Astrocyte (in vitro differentiated cells and primary cell): ENCODE data around the gene IQCM. TPM values are rescaled to one million over a fixed set of nuclear protein-coding genes. Genes with fewer than 3 reads are reported as not detected.

ENCODE experiments used
- DNase-seq: peaks from one replicate; pipeline ENCODE4 v3.0.0-alpha.2; 2010; ENCODE audit warnings: low read depth
- FAIRE-seq: peaks from 2 replicates; lab custom pipeline; 2011; peaks lifted over from hg19 to GRCh38; lab: Jason Lieb, UNC
- H2AFZ ChIP-seq: 2 replicates; pipeline ENCODE4 v1.6.0; 2012; ENCODE audit warnings: low read depth, low read length, inconsistent platforms
- H3K27ac ChIP-seq: 2 replicates; pipeline ENCODE4 v1.5.1; 2011; ENCODE audit warnings: low read depth, low read length, inconsistent platforms
- H3K27me3 ChIP-seq: 2 replicates; pipeline ENCODE4 v1.6.0; 2011; ENCODE audit warnings: low read length, inconsistent platforms; ENCODE audit not compliant: insufficient read depth
- H3K36me3 ChIP-seq: 2 replicates; pipeline ENCODE4 v1.5.1; 2011; ENCODE audit warnings: low read length, inconsistent platforms; ENCODE audit not compliant: insufficient read depth
- H3K4me1 ChIP-seq: 2 replicates; pipeline ENCODE4 v1.5.1; 2011; ENCODE audit warnings: low read length, inconsistent platforms; ENCODE audit not compliant: insufficient read depth
- H3K4me2 ChIP-seq: 2 replicates; pipeline ENCODE4 v1.6.0; 2012; ENCODE audit warnings: low read length, inconsistent platforms
- H3K4me3 ChIP-seq: 2 replicates; pipeline ENCODE4 v1.5.1; 2011; ENCODE audit warnings: low read depth, mild to moderate bottlenecking, low read length, inconsistent platforms; ENCODE audit not compliant: insufficient read depth
- H3K79me2 ChIP-seq: 2 replicates; pipeline ENCODE4 v1.6.0; 2012; ENCODE audit warnings: mild to moderate bottlenecking, low read length, inconsistent platforms; ENCODE audit not compliant: insufficient read depth
- H3K9ac ChIP-seq: 2 replicates; pipeline ENCODE4 v1.6.0; 2012; ENCODE audit warnings: mild to moderate bottlenecking, low read length, inconsistent platforms
- H3K9me3 ChIP-seq: 2 replicates; pipeline ENCODE4 v1.5.1; 2012; ENCODE audit warnings: low read depth, mild to moderate bottlenecking, low read length, inconsistent platforms; ENCODE audit not compliant: insufficient read depth
- H4K20me1 ChIP-seq: 2 replicates; pipeline ENCODE4 v1.6.0; 2012; ENCODE audit warnings: low read length, inconsistent platforms; ENCODE audit not compliant: insufficient read depth
- H3K27ac Mint-ChIP-seq: one replicate; pipeline ENCODE4 v1.8.0; 2021; ENCODE audit warnings: mild to moderate bottlenecking, mixed read lengths; ENCODE audit not compliant: unreplicated experiment
- H3K27me3 Mint-ChIP-seq: one replicate; pipeline ENCODE4 v1.8.0; 2021; ENCODE audit warnings: low read depth, mixed read lengths; ENCODE audit not compliant: unreplicated experiment
- H3K36me3 Mint-ChIP-seq: one replicate; pipeline ENCODE4 v1.8.0; 2021; ENCODE audit warnings: low read depth, mixed read lengths; ENCODE audit not compliant: unreplicated experiment
- H3K4me1 Mint-ChIP-seq: one replicate; pipeline ENCODE4 v1.8.0; 2021; ENCODE audit warnings: low read depth, mixed read lengths; ENCODE audit not compliant: unreplicated experiment
- H3K4me3 Mint-ChIP-seq: one replicate; pipeline ENCODE4 v1.8.0; 2021; ENCODE audit warnings: mild to moderate bottlenecking, moderate library complexity, mixed read lengths; ENCODE audit not compliant: unreplicated experiment
- H3K9me3 Mint-ChIP-seq: one replicate; pipeline ENCODE4 v1.8.0; 2021; ENCODE audit warnings: mild to moderate bottlenecking, mixed read lengths; ENCODE audit not compliant: unreplicated experiment
- EZH2 ChIP-seq: IDR thresholded peaks from 2 replicates; pipeline ENCODE4 v1.6.1; 2012; ENCODE audit warnings: mild to moderate bottlenecking, low read length, inconsistent platforms; ENCODE audit not compliant: insufficient read depth
- total RNA-seq: library from RNA; stranded (reverse); gene quantifications from 2 replicates; pipeline ENCODE4 v1.2.1, GENCODE V29; 2021
- TF ChIP-seq, protein P1 (sequence below): IDR thresholded peaks from 2 replicates; pipeline ENCODE4 v1.5.1; 2011; ENCODE audit warnings: low read depth, mild to moderate bottlenecking, inconsistent platforms, low read length, moderate library complexity; ENCODE audit not compliant: insufficient read depth

Gene IQCM
- total RNA-seq, 1 donor from 2014 or later, result 0.11 TPM

- H3K36me3 Mint-ChIP-seq, result no peaks in the 10 kb centered on the region
- Histone ChIP-seq H3K27ac (no peak overlapping the region), H3K4me1 (no peaks in the 10 kb centered on the region), H3K79me2 (no peaks in the 10 kb centered on the region), H3K9ac (no peak overlapping the region), H3K36me3 (no peaks in the 10 kb centered on the region), H3K4me3 (no peak overlapping the region), H2AFZ (no peak overlapping the region), H3K9me3 (no peaks in the 10 kb centered on the region), H3K4me2 (no peak overlapping the region), H3K27me3 (no peaks in the 10 kb centered on the region), H4K20me1 (no peaks in the 10 kb centered on the region)
- no peak overlapping the region for H3K27ac Mint-ChIP-seq
- H3K4me1 Mint-ChIP-seq, result no peaks in the 10 kb centered on the region
- no peak for TF ChIP-seq EZH2
- TF ChIP-seq, protein P1, sequence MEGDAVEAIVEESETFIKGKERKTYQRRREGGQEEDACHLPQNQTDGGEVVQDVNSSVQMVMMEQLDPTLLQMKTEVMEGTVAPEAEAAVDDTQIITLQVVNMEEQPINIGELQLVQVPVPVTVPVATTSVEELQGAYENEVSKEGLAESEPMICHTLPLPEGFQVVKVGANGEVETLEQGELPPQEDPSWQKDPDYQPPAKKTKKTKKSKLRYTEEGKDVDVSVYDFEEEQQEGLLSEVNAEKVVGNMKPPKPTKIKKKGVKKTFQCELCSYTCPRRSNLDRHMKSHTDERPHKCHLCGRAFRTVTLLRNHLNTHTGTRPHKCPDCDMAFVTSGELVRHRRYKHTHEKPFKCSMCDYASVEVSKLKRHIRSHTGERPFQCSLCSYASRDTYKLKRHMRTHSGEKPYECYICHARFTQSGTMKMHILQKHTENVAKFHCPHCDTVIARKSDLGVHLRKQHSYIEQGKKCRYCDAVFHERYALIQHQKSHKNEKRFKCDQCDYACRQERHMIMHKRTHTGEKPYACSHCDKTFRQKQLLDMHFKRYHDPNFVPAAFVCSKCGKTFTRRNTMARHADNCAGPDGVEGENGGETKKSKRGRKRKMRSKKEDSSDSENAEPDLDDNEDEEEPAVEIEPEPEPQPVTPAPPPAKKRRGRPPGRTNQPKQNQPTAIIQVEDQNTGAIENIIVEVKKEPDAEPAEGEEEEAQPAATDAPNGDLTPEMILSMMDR, result no peak
- FAIRE-seq, result no peak
- no peaks in the 10 kb centered on the region for H3K27me3 Mint-ChIP-seq
- peaks cover 1% of the 10 kb centered on the region for H3K9me3 Mint-ChIP-seq
- no peak for DNase-seq
- no peak overlapping the region for H3K4me3 Mint-ChIP-seq
Measured at GRCh38 chr4:149328161-149328560, 487.5 kb downstream of the IQCM start.

GRCh38 chr4:149322203-149322602, 493.4 kb downstream of the IQCM start:
- Mint-ChIP-seq H3K9me3 (peaks cover 3% of the 10 kb centered on the region), H3K27me3 (no peaks in the 10 kb centered on the region)
- H4K20me1 ChIP-seq, result no peaks in the 10 kb centered on the region

DNA sequence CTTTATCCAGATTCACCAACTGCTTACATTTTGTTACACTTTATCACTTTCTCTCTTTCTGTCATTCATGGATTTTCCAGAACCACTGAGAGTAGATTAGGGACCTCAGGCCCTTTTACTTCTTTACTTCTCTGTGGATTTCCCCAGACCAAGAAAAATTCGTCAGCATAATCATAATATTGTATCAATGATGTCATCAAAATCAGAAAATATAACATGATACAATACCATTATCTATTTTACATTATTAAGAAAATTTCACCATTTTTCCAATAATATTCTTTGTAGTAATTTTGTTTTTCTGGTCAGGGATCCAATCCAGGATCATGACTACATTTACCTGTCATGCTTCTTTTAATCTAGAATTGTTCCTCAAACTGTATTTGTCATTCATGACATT, 494.2 kb downstream of the IQCM start:
- no peak for DNase-seq
- Histone ChIP-seq H4K20me1 (no peaks in the 10 kb centered on the region), H3K4me3 (no peak overlapping the region), H3K4me1 (no peaks in the 10 kb centered on the region), H3K36me3 (no peaks in the 10 kb centered on the region), H3K9ac (no peak overlapping the region), H3K27me3 (no peaks in the 10 kb centered on the region), H3K9me3 (no peaks in the 10 kb centered on the region), H3K4me2 (no peak overlapping the region), H3K27ac (no peak overlapping the region), H3K79me2 (no peaks in the 10 kb centered on the region), H2AFZ (no peak overlapping the region)
- Mint-ChIP-seq H3K4me3 (no peak overlapping the region), H3K4me1 (no peaks in the 10 kb centered on the region), H3K27me3 (no peaks in the 10 kb centered on the region), H3K36me3 (no peaks in the 10 kb centered on the region), H3K27ac (no peak overlapping the region), H3K9me3 (peaks cover 3% of the 10 kb centered on the region)
- FAIRE-seq, result no peak
- TF ChIP-seq, protein P1, result no peak
- no peak for TF ChIP-seq EZH2

More at GRCh38 chr4:149322203-149322602, 493.4 kb downstream of the IQCM start:
- no peaks in the 10 kb centered on the region for H3K79me2 ChIP-seq
- no peak overlapping the region for H3K27ac ChIP-seq
- no peak overlapping the region for H3K4me3 ChIP-seq
- Mint-ChIP-seq H3K4me1 (no peaks in the 10 kb centered on the region), H3K27ac (no peak overlapping the region), H3K4me3 (no peak overlapping the region), H3K36me3 (no peaks in the 10 kb centered on the region)
- no peak overlapping the region for H2AFZ ChIP-seq
- H3K36me3 ChIP-seq, result no peaks in the 10 kb centered on the region
- no peak for FAIRE-seq
- H3K9me3 ChIP-seq, result no peaks in the 10 kb centered on the region
- TF ChIP-seq, protein P1, result no peak
- no peak for TF ChIP-seq EZH2
- H3K4me1 ChIP-seq, result no peaks in the 10 kb centered on the region
- DNase-seq, result no peak
- no peak overlapping the region for H3K4me2 ChIP-seq
- no peaks in the 10 kb centered on the region for H3K27me3 ChIP-seq
- H3K9ac ChIP-seq, result no peak overlapping the region
